Suprapubic skin (tissue), 4 donors: ENCODE results near the gene RINL. TPM values are rescaled to one million over a fixed set of nuclear protein-coding genes. Genes with fewer than 3 reads are reported as not detected.

Source experiments
- DNase-seq, 2 donors: peaks; one replicate each; pipeline ENCODE4 v3.0.0-alpha.2; 2019; ENCODE audit warnings: low spot score in 2 of 2
- H3K27ac ChIP-seq: fragments of 200-600 bp; sonication (generic); one replicate; pipeline ENCODE4 v1.5.1; 2019
- H3K27me3 ChIP-seq: fragments of 200-600 bp; sonication (generic); one replicate; pipeline ENCODE4 v1.5.1; 2019
- H3K36me3 ChIP-seq: fragments of 200-600 bp; sonication (generic); one replicate; pipeline ENCODE4 v1.5.1; 2019
- H3K4me1 ChIP-seq: fragments of 200-600 bp; sonication (generic); one replicate; pipeline ENCODE4 v1.5.1; 2019
- H3K4me3 ChIP-seq: fragments of 200-600 bp; sonication (generic); one replicate; pipeline ENCODE4 v1.5.1; 2019; ENCODE audit warnings: mild to moderate bottlenecking
- H3K9me3 ChIP-seq: fragments of 200-600 bp; sonication (generic); one replicate; pipeline ENCODE4 v1.5.1; 2019
- CTCF ChIP-seq, 2 donors: fragments of 200-600 bp in 1 of 2; fragments of 450-650 bp in 1 of 2; sonication (generic) in 1 of 2; IDR thresholded peaks; one replicate each; pipeline ENCODE4 v1.5.1; 2016 to 2019; ENCODE audit warnings: antibody characterized with exemption in 2 of 2, mild to moderate bottlenecking in 1 of 2, moderate library complexity in 1 of 2
- EP300 ChIP-seq: sonication (generic); formaldehyde crosslinking; IDR thresholded peaks from one replicate; pipeline ENCODE4 v1.6.1; 2017; ENCODE audit warnings: antibody characterized with exemption
- POLR2A ChIP-seq, 2 donors: fragments of 450-650 bp; IDR thresholded peaks; one replicate each; pipeline ENCODE4 v1.6.1; 2017; ENCODE audit warnings: antibody characterized with exemption in 2 of 2, mild to moderate bottlenecking in 2 of 2, moderate library complexity in 2 of 2
- POLR2AphosphoS5 ChIP-seq, 3 donors: sonication (generic); formaldehyde crosslinking; IDR thresholded peaks; one replicate each; pipeline ENCODE4 v1.6.1; 2017; ENCODE audit warnings: antibody characterized with exemption in 3 of 3
- WGBS: methylation state at CpG from one replicate; pipeline ENCODE4 v1.1.5; 2018; 5-methylcytosine and 5-hydroxymethylcytosine counted together
- total RNA-seq, 4 donors: library from RNA; depleted of rRNA; stranded (reverse); fragments of >200 nt; gene quantifications; one replicate each; pipeline ENCODE4 v1.1.0, GENCODE V29; 2016

RINL gene
- total RNA-seq, 4 donors from 2014 or later, result 5.1 to 17.2 (median 9.2) TPM

DNA sequence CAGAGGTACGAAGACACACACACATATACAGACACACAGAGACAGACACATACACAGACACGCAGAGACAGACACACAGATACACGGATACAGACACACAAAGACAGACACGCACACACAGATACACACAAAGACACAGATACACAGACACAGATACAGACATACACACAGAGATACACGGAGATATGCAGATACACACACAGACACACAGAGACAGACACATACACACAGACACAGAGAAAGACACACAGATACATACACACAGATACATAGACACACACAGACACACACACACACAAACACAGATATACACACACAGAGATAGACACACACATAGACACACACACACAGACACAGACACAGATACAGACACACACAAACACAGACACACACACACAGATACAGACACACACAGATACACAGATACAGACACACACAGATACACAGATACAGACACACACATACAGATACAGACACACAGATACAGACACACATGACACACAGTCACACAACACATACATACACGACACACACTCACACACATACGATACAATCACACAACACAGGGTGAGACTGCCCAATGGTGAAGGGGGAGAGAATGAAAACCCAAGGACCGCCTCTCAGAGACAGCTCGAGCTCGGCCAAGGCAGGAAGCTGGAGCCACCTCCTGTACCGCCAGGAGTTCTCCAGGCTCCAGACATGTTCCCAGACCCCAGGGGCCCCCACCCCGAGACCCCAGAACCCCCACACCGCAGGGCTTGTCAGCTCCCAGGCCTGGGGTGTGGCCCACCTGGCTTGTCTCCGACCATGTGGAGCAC, 42.7 kb upstream of the RINL start:
- 56% methylated on average over 7 of the region's 14 CpGs for WGBS

DNA sequence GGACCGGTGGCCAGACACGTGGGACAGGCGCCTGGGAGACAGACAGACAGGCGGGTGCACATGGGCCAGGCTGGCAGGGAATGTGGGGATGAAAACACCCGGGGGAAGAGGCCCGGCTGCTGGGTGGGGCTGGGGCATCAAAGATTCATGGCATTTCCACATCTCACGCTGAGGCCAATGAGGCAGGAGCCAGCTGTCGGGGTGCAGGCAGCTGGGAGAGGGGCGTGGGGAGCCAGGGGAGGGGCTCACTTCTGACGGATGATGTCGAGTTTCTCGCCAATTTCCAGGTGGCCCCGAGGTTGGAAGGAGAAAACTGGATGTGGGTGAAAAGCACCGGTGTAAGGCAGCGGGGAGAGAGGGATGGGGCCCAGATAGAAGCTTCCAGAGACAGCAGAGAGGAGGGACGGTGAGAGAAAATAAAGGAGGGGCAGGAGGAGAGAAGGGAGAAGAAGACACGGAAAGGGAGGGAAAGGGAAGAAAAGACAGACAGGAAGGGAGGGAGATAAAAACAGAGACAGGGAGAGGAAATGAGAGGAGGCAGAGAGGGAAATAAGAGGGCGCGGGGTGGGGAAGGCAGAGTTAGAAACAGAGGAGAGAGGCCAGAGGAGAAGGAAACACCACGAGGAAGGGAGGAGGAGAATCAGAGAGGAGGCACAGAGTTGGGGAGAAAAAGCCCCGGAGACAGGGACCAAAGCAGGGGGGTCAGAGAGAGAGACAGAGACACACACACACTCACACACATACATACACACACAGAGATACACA, 41.9 kb upstream of the RINL start:
- Histone ChIP-seq H3K36me3 (peaks cover 31% of the 10 kb centered on the region), H3K4me3 (no peak overlapping the region), H3K27me3 (no peaks in the 10 kb centered on the region), H3K27ac (no peak overlapping the region), H3K9me3 (no peaks in the 10 kb centered on the region), H3K4me1 (no peaks in the 10 kb centered on the region)
- 43% methylated on average over 21 of the region's 21 CpGs for WGBS
- no peak for TF ChIP-seq POLR2A (IDR thresholded peaks at IDR 0.05)
- TF ChIP-seq POLR2AphosphoS5 (IDR thresholded peaks at IDR 0.05), result no peak
- TF ChIP-seq CTCF (IDR thresholded peaks at IDR 0.05), result no peak
- no peak for TF ChIP-seq EP300
- DNase-seq, result no peak

More for the DNA sequence above, 42.7 kb upstream of the RINL start:
- H3K27me3 ChIP-seq, result no peaks in the 10 kb centered on the region
- TF ChIP-seq EP300, result no peak
- no peak for TF ChIP-seq CTCF (IDR thresholded peaks at IDR 0.05)
- TF ChIP-seq POLR2AphosphoS5 (IDR thresholded peaks at IDR 0.05), result no peak
- no peak for TF ChIP-seq POLR2A (IDR thresholded peaks at IDR 0.05)
- H3K36me3 ChIP-seq, result peaks cover 32% of the 10 kb centered on the region
- H3K4me1 ChIP-seq, result no peaks in the 10 kb centered on the region
- H3K27ac ChIP-seq, result no peak overlapping the region
- H3K4me3 ChIP-seq, result no peak overlapping the region
- DNase-seq, result no peak
- no peaks in the 10 kb centered on the region for H3K9me3 ChIP-seq

GRCh38 chr19:38918526-38918925, 40.5 kb upstream of the RINL start:
- no peak for TF ChIP-seq CTCF (IDR thresholded peaks at IDR 0.05)
- TF ChIP-seq EP300, result no peak
- no peak for TF ChIP-seq POLR2A (IDR thresholded peaks at IDR 0.05)
- no peak for TF ChIP-seq POLR2AphosphoS5 (IDR thresholded peaks at IDR 0.05)
- Histone ChIP-seq H3K4me1 (no peaks in the 10 kb centered on the region), H3K27ac (no peak overlapping the region), H3K9me3 (no peaks in the 10 kb centered on the region), H3K36me3 (peaks cover 18% of the 10 kb centered on the region), H3K4me3 (no peak overlapping the region), H3K27me3 (no peaks in the 10 kb centered on the region)
- WGBS, result 91% methylated on average over 9 of the region's 10 CpGs
- DNase-seq, result no peak

DNA sequence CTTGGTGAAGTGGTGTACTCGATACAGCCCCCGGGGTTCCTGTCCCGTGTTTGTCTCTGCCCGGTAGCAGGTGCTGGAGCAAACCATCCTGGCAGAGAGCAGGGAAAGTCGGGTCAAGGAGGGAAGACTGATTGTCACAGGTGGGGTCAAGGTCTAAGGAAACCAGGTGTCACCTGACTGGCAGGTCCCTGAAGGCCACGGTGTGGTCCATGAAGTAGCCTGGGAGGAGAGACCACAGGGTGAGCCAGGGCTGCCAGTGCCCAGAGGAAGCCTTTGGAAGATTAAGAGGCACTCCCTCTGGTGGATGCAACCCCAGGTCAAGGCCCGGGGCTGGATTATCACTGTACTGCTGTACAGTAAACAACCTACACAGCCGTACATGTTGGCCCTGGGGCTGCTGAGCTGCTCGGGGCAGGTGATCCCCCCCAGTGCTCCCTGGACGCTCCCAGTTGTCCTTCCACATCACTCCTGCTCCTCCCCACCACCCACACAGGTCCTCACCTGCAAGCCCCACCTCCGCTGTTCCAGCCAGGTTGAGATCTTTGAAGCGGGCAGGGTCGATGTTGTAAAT, 39.9 kb upstream of the RINL start:
- Histone ChIP-seq H3K27ac (no peak overlapping the region), H3K4me1 (no peaks in the 10 kb centered on the region), H3K27me3 (no peaks in the 10 kb centered on the region), H3K9me3 (no peaks in the 10 kb centered on the region), H3K4me3 (no peak overlapping the region), H3K36me3 (peaks cover 18% of the 10 kb centered on the region)
- DNase-seq, result no peak
- 70% methylated on average over 11 of the region's 13 CpGs for WGBS
- TF ChIP-seq POLR2AphosphoS5 (IDR thresholded peaks at IDR 0.05) (no peak), CTCF (IDR thresholded peaks at IDR 0.05) (no peak), POLR2A (IDR thresholded peaks at IDR 0.05) (no peak), EP300 (no peak)

GRCh38 chr19:38917516-38917915, 39.4 kb upstream of the RINL start:
- Histone ChIP-seq H3K27me3 (no peaks in the 10 kb centered on the region), H3K4me3 (no peak overlapping the region), H3K27ac (no peak overlapping the region), H3K36me3 (peaks cover 18% of the 10 kb centered on the region), H3K9me3 (no peaks in the 10 kb centered on the region), H3K4me1 (no peaks in the 10 kb centered on the region)
- no peak for DNase-seq
- WGBS, result 74% methylated on average over 9 of the region's 9 CpGs
- TF ChIP-seq EP300 (no peak), POLR2A (IDR thresholded peaks at IDR 0.05) (no peak), POLR2AphosphoS5 (IDR thresholded peaks at IDR 0.05) (no peak), CTCF (IDR thresholded peaks at IDR 0.05) (no peak)
